Gastroesophageal sphincter (tissue), 3 donors: Measurements from ENCODE around the gene ZNF691.

Source experiments
- CTCF ChIP-seq, 4 experiments: fragments of 200-600 bp in 2 of 4; fragments of 450-650 bp in 2 of 4; sonication (generic) in 1 of 4; IDR thresholded peaks; one replicate each; pipeline ENCODE4 v1.5.1; 2017 to 2019; ENCODE audit warnings: antibody characterized with exemption in 4 of 4, mild to moderate bottlenecking in 2 of 4, moderate library complexity in 2 of 4
- EP300 ChIP-seq: sonication (generic); formaldehyde crosslinking; IDR thresholded peaks from one replicate; pipeline ENCODE4 v1.6.1; 2017; ENCODE audit warnings: antibody characterized with exemption, mild to moderate bottlenecking
- POLR2A ChIP-seq, 2 donors: fragments of 450-650 bp; IDR thresholded peaks; one replicate each; pipeline ENCODE4 v1.6.1; 2017; ENCODE audit warnings: antibody characterized with exemption in 2 of 2, mild to moderate bottlenecking in 2 of 2, moderate library complexity in 1 of 2
- POLR2AphosphoS5 ChIP-seq: sonication (generic); formaldehyde crosslinking; IDR thresholded peaks from one replicate; pipeline ENCODE4 v1.6.1; 2017; ENCODE audit warnings: antibody characterized with exemption

GRCh38 chr1:42835422-42835821, 11.0 kb upstream of the ZNF691 start:
- TF ChIP-seq CTCF (IDR thresholded peaks at IDR 0.05) (no peak), POLR2AphosphoS5 (no peak), EP300 (no peak), POLR2A (IDR thresholded peaks at IDR 0.05) (no peak)
